ENCODE data around the gene STXBP6.

Gene STXBP6

GRCh38 chr14:25006031-25006430 lies 43.9 kb downstream of the STXBP6 start:
- Histone ChIP-seq H3K36me3 (ENCODE audit: control insufficient read depth in 4 of 4, insufficient read depth in 4 of 4, low read length in 3 of 4) (no peaks in the 10 kb centered on the region), H3K9me3 (ENCODE audit: control extremely low read depth in 1 of 5, control insufficient read depth in 4 of 5, insufficient read depth in 2 of 5, low read depth in 1 of 5, low read length in 4 of 5) (no peaks in the 10 kb centered on the region), H3K4me3 (ENCODE audit: control insufficient read depth in 1 of 7, extremely low read depth in 1 of 7, insufficient read depth in 4 of 7, low read depth in 2 of 7, low read length in 6 of 7) (no peak overlapping the region), H3K4me1 (ENCODE audit: control extremely low read depth in 1 of 4, control insufficient read depth in 4 of 4, insufficient read depth in 4 of 4, low read length in 3 of 4) (no peaks in the 10 kb centered on the region), H3K27me3 (replicated peaks in 2 of 5; ENCODE audit: control insufficient read depth in 4 of 5, insufficient read depth in 5 of 5, low read length in 4 of 5) (no peaks in the 10 kb centered on the region), H3K27ac (ENCODE audit: insufficient read depth in 1 of 2, low read depth in 1 of 2, low read length in 2 of 2, poor library complexity in 1 of 2, severe bottlenecking in 2 of 2) (no peak overlapping the region)
- DNase-seq = no peak
- ChIA-PET POLR2A (no interaction called here), CTCF (no interaction called here)
- 97% methylated on average over 3 of the region's 3 CpGs for WGBS (ENCODE audit: insufficient coverage)

- ChIA-PET POLR2A (no interaction called here), CTCF (no interaction called here)
- Histone ChIP-seq H3K9me3 (ENCODE audit: control extremely low read depth in 1 of 5, control insufficient read depth in 4 of 5, insufficient read depth in 2 of 5, low read depth in 1 of 5, low read length in 4 of 5) (no peaks in the 10 kb centered on the region), H3K36me3 (ENCODE audit: control insufficient read depth in 4 of 4, insufficient read depth in 4 of 4, low read length in 3 of 4) (no peaks in the 10 kb centered on the region), H3K27ac (ENCODE audit: insufficient read depth in 1 of 2, low read depth in 1 of 2, low read length in 2 of 2, poor library complexity in 1 of 2, severe bottlenecking in 2 of 2) (no peak overlapping the region), H3K27me3 (replicated peaks in 2 of 5; ENCODE audit: control insufficient read depth in 4 of 5, insufficient read depth in 5 of 5, low read length in 4 of 5) (no peaks in the 10 kb centered on the region), H3K4me1 (ENCODE audit: control extremely low read depth in 1 of 4, control insufficient read depth in 4 of 4, insufficient read depth in 4 of 4, low read length in 3 of 4) (no peaks in the 10 kb centered on the region), H3K4me3 (ENCODE audit: control insufficient read depth in 1 of 7, extremely low read depth in 1 of 7, insufficient read depth in 4 of 7, low read depth in 2 of 7, low read length in 6 of 7) (no peak overlapping the region)
- no CpG with 5 or more reads among the region's 1 CpG for WGBS (ENCODE audit: insufficient coverage)
- no peak for DNase-seq
Measured at GRCh38 chr14:25004389-25004809, 45.5 kb downstream of the STXBP6 start.

- Histone ChIP-seq H3K4me3 (ENCODE audit: control insufficient read depth in 1 of 7, extremely low read depth in 1 of 7, insufficient read depth in 4 of 7, low read depth in 2 of 7, low read length in 6 of 7) (no peak overlapping the region), H3K27me3 (replicated peaks in 2 of 5; ENCODE audit: control insufficient read depth in 4 of 5, insufficient read depth in 5 of 5, low read length in 4 of 5) (no peaks in the 10 kb centered on the region), H3K4me1 (ENCODE audit: control extremely low read depth in 1 of 4, control insufficient read depth in 4 of 4, insufficient read depth in 4 of 4, low read length in 3 of 4) (no peaks in the 10 kb centered on the region), H3K9me3 (ENCODE audit: control extremely low read depth in 1 of 5, control insufficient read depth in 4 of 5, insufficient read depth in 2 of 5, low read depth in 1 of 5, low read length in 4 of 5) (peaks cover 0 to 3% (median 0%) of the 10 kb centered on the region in 5 experiments), H3K36me3 (ENCODE audit: control insufficient read depth in 4 of 4, insufficient read depth in 4 of 4, low read length in 3 of 4) (no peaks in the 10 kb centered on the region), H3K27ac (ENCODE audit: insufficient read depth in 1 of 2, low read depth in 1 of 2, low read length in 2 of 2, poor library complexity in 1 of 2, severe bottlenecking in 2 of 2) (no peak overlapping the region)
- no peak for DNase-seq
- CTCF ChIA-PET = no interaction called here
- no CpG with 5 or more reads among the region's 1 CpG for WGBS (ENCODE audit: insufficient coverage)
- POLR2A ChIA-PET = no interaction called here
Measured at GRCh38 chr14:25003537-25003936, 46.4 kb downstream of the STXBP6 start.

GRCh38 chr14:25001601-25002000 lies 48.3 kb downstream of the STXBP6 start:
- 100% methylated on average over 1 of the region's 2 CpGs for WGBS (ENCODE audit: insufficient coverage)
- Histone ChIP-seq H3K27me3 (replicated peaks in 2 of 5; ENCODE audit: control insufficient read depth in 4 of 5, insufficient read depth in 5 of 5, low read length in 4 of 5) (no peaks in the 10 kb centered on the region), H3K36me3 (ENCODE audit: control insufficient read depth in 4 of 4, insufficient read depth in 4 of 4, low read length in 3 of 4) (no peaks in the 10 kb centered on the region), H3K4me3 (ENCODE audit: control insufficient read depth in 1 of 7, extremely low read depth in 1 of 7, insufficient read depth in 4 of 7, low read depth in 2 of 7, low read length in 6 of 7) (no peak overlapping the region), H3K9me3 (ENCODE audit: control extremely low read depth in 1 of 5, control insufficient read depth in 4 of 5, insufficient read depth in 2 of 5, low read depth in 1 of 5, low read length in 4 of 5) (peaks cover 0 to 3% (median 0%) of the 10 kb centered on the region in 5 experiments), H3K4me1 (ENCODE audit: control extremely low read depth in 1 of 4, control insufficient read depth in 4 of 4, insufficient read depth in 4 of 4, low read length in 3 of 4) (no peaks in the 10 kb centered on the region), H3K27ac (ENCODE audit: insufficient read depth in 1 of 2, low read depth in 1 of 2, low read length in 2 of 2, poor library complexity in 1 of 2, severe bottlenecking in 2 of 2) (no peak overlapping the region)
- ChIA-PET POLR2A (no interaction called here), CTCF (no interaction called here)
- DNase-seq = no peak

- CTCF ChIA-PET = no interaction called here
- 100% methylated on average over 1 of the region's 1 CpG for WGBS (ENCODE audit: insufficient coverage)
- no peak for DNase-seq
- H3K27ac ChIP-seq (ENCODE audit: insufficient read depth in 1 of 2, low read depth in 1 of 2, low read length in 2 of 2, poor library complexity in 1 of 2, severe bottlenecking in 2 of 2) = no peak overlapping the region
- no peaks in the 10 kb centered on the region for H3K36me3 ChIP-seq (ENCODE audit: control insufficient read depth in 4 of 4, insufficient read depth in 4 of 4, low read length in 3 of 4)
- no peak overlapping the region for H3K4me3 ChIP-seq (ENCODE audit: control insufficient read depth in 1 of 7, extremely low read depth in 1 of 7, insufficient read depth in 4 of 7, low read depth in 2 of 7, low read length in 6 of 7)
- no peaks in the 10 kb centered on the region for H3K27me3 ChIP-seq (replicated peaks in 2 of 5; ENCODE audit: control insufficient read depth in 4 of 5, insufficient read depth in 5 of 5, low read length in 4 of 5)
- POLR2A ChIA-PET = no interaction called here
- H3K9me3 ChIP-seq (ENCODE audit: control extremely low read depth in 1 of 5, control insufficient read depth in 4 of 5, insufficient read depth in 2 of 5, low read depth in 1 of 5, low read length in 4 of 5) = peaks cover 0 to 3% (median 0%) of the 10 kb centered on the region in 5 experiments
- H3K4me1 ChIP-seq (ENCODE audit: control extremely low read depth in 1 of 4, control insufficient read depth in 4 of 4, insufficient read depth in 4 of 4, low read length in 3 of 4) = no peaks in the 10 kb centered on the region
Measured at GRCh38 chr14:25001156-25001555, 48.8 kb downstream of the STXBP6 start.

- ChIA-PET POLR2A (no interaction called here), CTCF (interaction anchor here (1.0 kb wide), 1 partner anchor 13 kb away, joined by 3 read pairs; no protein-coding TSS in a partner anchor)
- Histone ChIP-seq H3K27me3 (replicated peaks in 2 of 5; ENCODE audit: control insufficient read depth in 4 of 5, insufficient read depth in 5 of 5, low read length in 4 of 5) (no peaks in the 10 kb centered on the region), H3K27ac (ENCODE audit: insufficient read depth in 1 of 2, low read depth in 1 of 2, low read length in 2 of 2, poor library complexity in 1 of 2, severe bottlenecking in 2 of 2) (no peak overlapping the region), H3K9me3 (ENCODE audit: control extremely low read depth in 1 of 5, control insufficient read depth in 4 of 5, insufficient read depth in 2 of 5, low read depth in 1 of 5, low read length in 4 of 5) (peaks cover 0 to 3% (median 0%) of the 10 kb centered on the region in 5 experiments), H3K4me3 (ENCODE audit: control insufficient read depth in 1 of 7, extremely low read depth in 1 of 7, insufficient read depth in 4 of 7, low read depth in 2 of 7, low read length in 6 of 7) (no peak overlapping the region), H3K36me3 (ENCODE audit: control insufficient read depth in 4 of 4, insufficient read depth in 4 of 4, low read length in 3 of 4) (no peaks in the 10 kb centered on the region), H3K4me1 (ENCODE audit: control extremely low read depth in 1 of 4, control insufficient read depth in 4 of 4, insufficient read depth in 4 of 4, low read length in 3 of 4) (no peaks in the 10 kb centered on the region)
- WGBS (ENCODE audit: insufficient coverage) = 100% methylated on average over 1 of the region's 4 CpGs
- no peak for DNase-seq
Measured at GRCh38 chr14:24999157-24999556, 50.8 kb downstream of the STXBP6 start.

- ChIA-PET CTCF (interaction anchor here (1.0 kb wide), 1 partner anchor 15 kb away, joined by 3 read pairs; no protein-coding TSS in a partner anchor), POLR2A (no interaction called here)
- DNase-seq = no peak
- Histone ChIP-seq H3K36me3 (ENCODE audit: control insufficient read depth in 4 of 4, insufficient read depth in 4 of 4, low read length in 3 of 4) (no peaks in the 10 kb centered on the region), H3K9me3 (ENCODE audit: control extremely low read depth in 1 of 5, control insufficient read depth in 4 of 5, insufficient read depth in 2 of 5, low read depth in 1 of 5, low read length in 4 of 5) (peaks cover 0 to 3% (median 0%) of the 10 kb centered on the region in 5 experiments), H3K4me3 (ENCODE audit: control insufficient read depth in 1 of 7, extremely low read depth in 1 of 7, insufficient read depth in 4 of 7, low read depth in 2 of 7, low read length in 6 of 7) (no peak overlapping the region), H3K27me3 (replicated peaks in 2 of 5; ENCODE audit: control insufficient read depth in 4 of 5, insufficient read depth in 5 of 5, low read length in 4 of 5) (no peaks in the 10 kb centered on the region), H3K4me1 (ENCODE audit: control extremely low read depth in 1 of 4, control insufficient read depth in 4 of 4, insufficient read depth in 4 of 4, low read length in 3 of 4) (peaks cover 0 to 4% (median 0%) of the 10 kb centered on the region in 4 experiments), H3K27ac (ENCODE audit: insufficient read depth in 1 of 2, low read depth in 1 of 2, low read length in 2 of 2, poor library complexity in 1 of 2, severe bottlenecking in 2 of 2) (no peak overlapping the region)
- 76% methylated on average over 3 of the region's 6 CpGs for WGBS (ENCODE audit: insufficient coverage)
Measured at GRCh38 chr14:24996930-24997725, 52.8 kb downstream of the STXBP6 start.
